HG03442 (cell line): ENCODE data around the gene MRPL12.
A peak's percentile ranks its signal among the peaks of the same experiment; 100 is the strongest.

Experiments
- ATAC-seq: cut with Tn5 transposase; IDR thresholded peaks from one replicate; pipeline ENCODE4 v1.9.1; 2021; ENCODE audit warnings: mild to moderate bottlenecking, moderate library complexity; ENCODE audit not compliant: unreplicated experiment

The MRPL12 gene

DNA sequence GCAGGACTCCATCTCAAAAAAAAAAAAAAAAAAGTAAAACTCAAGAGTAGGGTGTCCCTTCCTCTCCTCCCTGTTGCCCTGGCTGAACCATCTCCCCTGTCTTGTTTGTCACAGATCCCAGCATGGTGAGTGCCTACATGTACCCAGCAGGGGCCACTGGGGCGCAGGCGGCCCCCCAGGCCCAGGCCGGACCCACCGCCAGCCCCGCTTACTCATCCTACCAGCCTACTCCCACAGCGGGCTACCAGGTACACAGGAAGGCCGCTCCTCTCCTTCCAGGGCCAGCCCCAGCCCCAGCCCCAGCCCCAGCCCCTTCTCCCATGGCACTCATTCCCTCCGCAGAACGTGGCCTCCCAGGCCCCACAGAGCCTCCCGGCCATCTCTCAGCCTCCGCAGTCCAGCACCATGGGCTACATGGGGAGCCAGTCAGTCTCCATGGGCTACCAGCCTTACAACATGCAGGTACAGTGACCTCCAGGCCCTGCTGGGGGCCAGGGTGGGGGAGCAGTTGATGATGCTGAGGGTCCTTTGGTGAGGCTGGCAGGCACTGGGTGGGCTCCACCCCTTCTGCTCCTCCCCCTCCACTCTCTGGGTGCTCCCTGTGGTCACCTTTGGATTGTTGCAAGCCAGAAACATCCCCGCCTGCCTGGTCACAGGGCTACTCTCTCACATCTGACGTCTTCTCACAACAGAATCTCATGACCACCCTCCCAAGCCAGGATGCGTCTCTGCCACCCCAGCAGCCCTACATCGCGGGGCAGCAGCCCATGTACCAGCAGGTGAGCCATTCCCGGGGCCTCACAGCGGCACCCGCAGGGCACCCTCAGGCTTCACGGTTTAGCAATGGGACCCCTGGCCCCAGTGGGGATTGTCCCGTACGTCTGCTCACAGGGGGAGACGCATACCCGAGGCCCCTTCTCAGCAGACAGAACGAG is 2.5 kb upstream of the MRPL12 start:
- no peak for ATAC-seq

- no peak for ATAC-seq
Observed at GRCh38 chr17:81701288-81702071, 1.7 kb upstream of the MRPL12 start.

GRCh38 chr17:81703747-81704654 is 834 bp downstream of the MRPL12 start:
- no peak for ATAC-seq

- ATAC-seq, result no peak
Observed at GRCh38 chr17:81705518-81706231, 2.5 kb downstream of the MRPL12 start.

GRCh38 chr17:81706232-81706611 is 3.1 kb downstream of the MRPL12 start:
- no peak for ATAC-seq

DNA sequence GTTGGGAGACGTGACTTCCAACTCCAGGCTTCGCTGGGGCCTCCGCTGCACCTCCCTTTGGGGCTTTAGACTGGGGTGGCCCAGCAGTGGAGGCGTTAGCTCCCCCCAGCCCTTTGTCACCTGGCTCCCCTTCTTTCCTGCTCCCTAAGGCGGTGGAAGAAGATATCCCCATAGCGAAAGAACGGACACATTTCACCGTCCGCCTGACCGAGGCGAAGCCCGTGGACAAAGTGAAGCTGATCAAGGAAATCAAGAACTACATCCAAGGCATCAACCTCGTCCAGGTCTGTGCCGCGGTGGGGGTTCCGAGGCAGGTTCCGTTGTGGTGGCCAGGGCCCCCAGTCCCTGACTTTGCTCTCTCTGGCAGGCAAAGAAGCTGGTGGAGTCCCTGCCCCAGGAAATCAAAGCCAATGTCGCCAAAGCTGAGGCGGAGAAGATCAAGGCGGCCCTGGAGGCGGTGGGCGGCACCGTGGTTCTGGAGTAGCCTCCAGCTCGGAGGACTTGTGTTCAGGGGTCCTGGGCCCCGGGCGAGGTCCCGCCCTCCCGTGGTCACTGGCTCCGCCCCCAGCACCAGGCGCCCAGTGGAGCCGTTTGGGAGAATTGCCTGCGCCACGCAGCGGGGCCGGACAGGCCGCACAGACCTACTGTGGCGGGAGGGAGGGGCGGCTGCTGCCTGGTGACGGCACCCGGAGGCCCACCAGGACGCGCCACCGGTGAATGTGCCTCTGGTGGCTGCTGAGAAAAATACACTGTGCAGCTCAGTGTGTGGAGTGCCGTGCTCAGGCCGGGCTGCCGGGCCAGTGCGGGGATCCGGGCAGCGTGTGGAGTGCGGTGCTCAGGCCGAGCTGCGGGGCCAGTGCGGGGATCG is 3.8 kb downstream of the MRPL12 start:
- no peak for ATAC-seq

- no peak for ATAC-seq
Observed at GRCh38 chr17:81707725-81708646, 4.8 kb downstream of the MRPL12 start.

DNA sequence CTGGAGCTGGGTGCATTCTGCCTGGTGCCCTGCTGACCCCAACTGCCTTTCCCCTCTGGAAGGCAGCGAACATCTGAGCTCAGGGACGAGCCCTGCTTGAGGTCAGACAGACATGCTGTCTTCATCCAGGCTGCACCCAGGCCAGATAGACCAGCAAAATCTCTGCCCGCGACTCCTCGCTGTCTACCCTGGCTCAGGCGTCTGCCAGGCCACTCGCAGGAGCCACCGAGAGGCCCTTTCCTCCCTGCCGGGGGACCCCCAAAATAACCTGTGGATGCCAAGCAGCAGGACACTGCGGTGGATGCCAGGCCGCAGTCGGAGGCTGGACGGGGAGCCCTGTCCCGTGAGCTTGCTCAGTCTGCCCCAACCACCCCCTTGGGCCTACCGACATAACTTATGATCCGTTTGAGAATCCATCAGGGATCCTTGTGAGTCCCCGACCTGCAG is 5.6 kb downstream of the MRPL12 start:
- ATAC-seq, result no peak

GRCh38 chr17:81710514-81711308 is 7.5 kb downstream of the MRPL12 start:
- ATAC-seq, result no peak

GRCh38 chr17:81711814-81712467 is 8.8 kb downstream of the MRPL12 start, which contains the start of gene SLC25A10:
Gene SLC25A10 (plus strand): TSS chr17:81712284. CDS start chr17:81712427, 143 bp downstream.
- peak; percentile 51 for ATAC-seq

- no peak for ATAC-seq
Observed at GRCh38 chr17:81712468-81713003, 9.4 kb downstream of the MRPL12 start.

DNA sequence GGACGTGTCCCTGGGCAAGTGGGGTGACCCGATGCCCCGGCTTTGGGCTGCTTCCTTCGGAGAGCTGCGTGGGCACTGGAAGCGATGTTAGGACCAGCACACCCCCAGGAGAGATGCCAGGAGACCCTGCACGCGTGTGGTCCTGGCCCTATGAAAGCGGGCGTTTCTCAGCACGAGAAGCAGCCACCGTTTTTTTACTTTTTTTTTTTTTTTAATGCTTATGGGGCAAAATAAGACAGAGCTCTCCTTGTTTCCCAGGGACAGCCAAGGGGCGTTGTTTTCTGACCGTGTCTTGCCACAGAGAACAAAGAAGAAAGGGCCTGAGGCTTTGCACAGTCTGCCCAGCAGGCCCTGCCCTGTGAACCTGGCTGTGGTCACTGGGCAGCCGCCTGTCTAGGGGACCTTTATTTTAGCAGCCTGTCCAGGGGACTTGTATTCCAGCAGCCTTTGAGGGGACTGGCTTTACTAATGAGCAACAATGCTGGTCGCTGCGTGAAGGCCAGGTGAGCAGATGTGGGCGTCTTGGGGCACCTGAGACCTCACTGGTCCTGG is 9.9 kb downstream of the MRPL12 start:
- no peak for ATAC-seq

DNA sequence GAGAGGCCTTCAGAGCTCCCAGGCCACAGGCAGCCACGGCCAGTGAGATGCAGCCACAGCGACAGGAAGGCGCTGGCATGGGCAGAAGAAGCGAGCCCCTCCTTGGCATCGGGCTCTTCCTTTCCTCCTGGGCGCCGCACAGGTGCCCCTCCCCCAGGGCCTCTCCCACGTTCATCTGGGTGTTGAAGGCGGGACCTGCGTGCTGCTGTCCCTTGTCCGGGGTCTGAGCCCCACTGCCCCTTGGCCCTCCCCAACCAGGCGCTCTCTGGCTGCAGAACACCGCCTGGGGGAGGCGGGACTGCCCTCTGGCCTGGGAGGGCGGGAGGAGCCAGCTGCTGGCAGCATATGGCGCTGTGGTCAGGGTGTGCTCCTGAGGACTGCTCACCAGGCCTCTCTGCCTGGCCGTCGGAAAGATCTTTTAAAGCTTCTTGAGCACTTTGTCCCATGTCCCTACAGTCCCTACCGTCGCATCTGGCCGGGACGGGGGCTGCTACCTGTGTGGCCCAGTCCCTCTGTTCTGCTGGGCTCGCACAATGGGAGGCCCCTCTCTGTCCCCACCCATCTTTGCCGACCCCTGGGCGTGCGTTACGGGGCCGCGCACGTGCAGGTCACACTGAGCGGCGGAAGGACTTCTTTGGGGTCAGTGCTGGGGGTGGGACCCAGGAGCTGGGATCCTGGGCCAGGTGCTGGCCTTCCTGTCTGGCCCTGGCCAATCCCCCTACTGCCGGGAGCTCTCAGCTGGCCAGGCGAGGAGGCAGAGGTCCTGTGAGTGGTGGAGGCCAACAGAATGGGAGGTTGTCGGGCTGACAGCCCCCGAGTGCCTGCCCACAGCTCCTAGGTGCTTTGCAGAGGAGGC is 10.6 kb downstream of the MRPL12 start:
- ATAC-seq, result no peak

GRCh38 chr17:81714412-81715106 is 11.4 kb downstream of the MRPL12 start:
- no peak for ATAC-seq
